ENCODE measurements around the gene PTGES.
"Not testable (repeated sequence)": the region's sequence is repeated elsewhere in the genome, so short reads cannot be mapped to it uniquely, and the experiment has no call there.

Gene PTGES

GRCh38 chr9:129776938-129777768 lies 24.3 kb upstream of the PTGES start:
- H3K4me1 ChIP-seq (ENCODE audit: insufficient read depth, low read length), result peaks cover 5% of the 10 kb centered on the region; the same call in 1 of the 2 replicates
- peak overlapping the region; percentile 50 for H3K9ac ChIP-seq (ENCODE audit: low read depth, low read length)
- H3K9me3 ChIP-seq (ENCODE audit: control insufficient read depth, insufficient read depth, low read length), result no peaks in the 10 kb centered on the region
- H3K36me3 ChIP-seq (ENCODE audit: insufficient read depth, low read length), result no peaks in the 10 kb centered on the region

GRCh38 chr9:129776566-129776937 lies 23.7 kb upstream of the PTGES start:
- Histone ChIP-seq H3K4me1 (ENCODE audit: insufficient read depth, low read length) (peaks cover 5% of the 10 kb centered on the region; the same call in 1 of the 2 replicates), H3K9me3 (ENCODE audit: control insufficient read depth, insufficient read depth, low read length) (no peaks in the 10 kb centered on the region), H3K36me3 (ENCODE audit: insufficient read depth, low read length) (no peaks in the 10 kb centered on the region), H3K9ac (ENCODE audit: low read depth, low read length) (peak overlapping the region; percentile 50; the same call in 1 of the 2 replicates)

- not testable (repeated sequence) for H3K4me1 ChIP-seq (ENCODE audit: insufficient read depth, low read length); H3K36me3 ChIP-seq (ENCODE audit: insufficient read depth, low read length); H3K9ac ChIP-seq (ENCODE audit: low read depth, low read length); H3K9me3 ChIP-seq (ENCODE audit: control insufficient read depth, insufficient read depth, low read length)
These were observed 23.3 kb upstream of the PTGES start for GRCh38 chr9:129776096-129776495.

GRCh38 chr9:129775448-129775798 lies 22.6 kb upstream of the PTGES start:
- H3K36me3 ChIP-seq (ENCODE audit: insufficient read depth, low read length), result no peaks in the 10 kb centered on the region
- H3K9me3 ChIP-seq (ENCODE audit: control insufficient read depth, insufficient read depth, low read length), result no peaks in the 10 kb centered on the region
- H3K4me1 ChIP-seq (ENCODE audit: insufficient read depth, low read length), result peaks cover 5% of the 10 kb centered on the region; the same call in 1 of the 2 replicates
- no peak overlapping the region for H3K9ac ChIP-seq (ENCODE audit: low read depth, low read length)

GRCh38 chr9:129774791-129775447 lies 22.1 kb upstream of the PTGES start:
- H3K4me1 ChIP-seq (ENCODE audit: insufficient read depth, low read length), result peaks cover 5% of the 10 kb centered on the region; the same call in 1 of the 2 replicates
- H3K9me3 ChIP-seq (ENCODE audit: control insufficient read depth, insufficient read depth, low read length), result no peaks in the 10 kb centered on the region
- H3K36me3 ChIP-seq (ENCODE audit: insufficient read depth, low read length), result no peaks in the 10 kb centered on the region
- no peak overlapping the region for H3K9ac ChIP-seq (ENCODE audit: low read depth, low read length)

GRCh38 chr9:129773262-129774048 lies 20.6 kb upstream of the PTGES start:
- Histone ChIP-seq H3K4me1 (ENCODE audit: insufficient read depth, low read length) (peaks cover 5% of the 10 kb centered on the region; the same call in 1 of the 2 replicates), H3K9me3 (ENCODE audit: control insufficient read depth, insufficient read depth, low read length) (no peaks in the 10 kb centered on the region), H3K9ac (ENCODE audit: low read depth, low read length) (no peak overlapping the region), H3K36me3 (ENCODE audit: insufficient read depth, low read length) (no peaks in the 10 kb centered on the region)

- Histone ChIP-seq H3K9me3 (ENCODE audit: control insufficient read depth, insufficient read depth, low read length) (no peaks in the 10 kb centered on the region), H3K36me3 (ENCODE audit: insufficient read depth, low read length) (no peaks in the 10 kb centered on the region), H3K4me1 (ENCODE audit: insufficient read depth, low read length) (no peaks in the 10 kb centered on the region), H3K9ac (ENCODE audit: low read depth, low read length) (no peak overlapping the region)
These were observed 17.9 kb upstream of the PTGES start for GRCh38 chr9:129770741-129771140.

- H3K36me3 ChIP-seq (ENCODE audit: insufficient read depth, low read length), result no peaks in the 10 kb centered on the region
- no peaks in the 10 kb centered on the region for H3K9me3 ChIP-seq (ENCODE audit: control insufficient read depth, insufficient read depth, low read length)
- no peaks in the 10 kb centered on the region for H3K4me1 ChIP-seq (ENCODE audit: insufficient read depth, low read length)
- H3K9ac ChIP-seq (ENCODE audit: low read depth, low read length), result no peak overlapping the region
These were observed 16.8 kb upstream of the PTGES start for GRCh38 chr9:129769669-129770068.

GRCh38 chr9:129768486-129768885 lies 15.6 kb upstream of the PTGES start:
- Histone ChIP-seq H3K9me3 (ENCODE audit: control insufficient read depth, insufficient read depth, low read length) (no peaks in the 10 kb centered on the region), H3K9ac (ENCODE audit: low read depth, low read length) (no peak overlapping the region), H3K36me3 (ENCODE audit: insufficient read depth, low read length) (no peaks in the 10 kb centered on the region), H3K4me1 (ENCODE audit: insufficient read depth, low read length) (no peaks in the 10 kb centered on the region)

GRCh38 chr9:129765764-129766317 lies 13.0 kb upstream of the PTGES start:
- H3K36me3 ChIP-seq (ENCODE audit: insufficient read depth, low read length), result no peaks in the 10 kb centered on the region
- no peaks in the 10 kb centered on the region for H3K9me3 ChIP-seq (ENCODE audit: control insufficient read depth, insufficient read depth, low read length)
- no peak overlapping the region for H3K9ac ChIP-seq (ENCODE audit: low read depth, low read length)
- H3K4me1 ChIP-seq (ENCODE audit: insufficient read depth, low read length), result peaks cover 8% of the 10 kb centered on the region; the same call in 1 of the 2 replicates

- no peak overlapping the region for H3K9ac ChIP-seq (ENCODE audit: low read depth, low read length)
- no peaks in the 10 kb centered on the region for H3K36me3 ChIP-seq (ENCODE audit: insufficient read depth, low read length)
- no peaks in the 10 kb centered on the region for H3K9me3 ChIP-seq (ENCODE audit: control insufficient read depth, insufficient read depth, low read length)
- peaks cover 8% of the 10 kb centered on the region; the same call in 1 of the 2 replicates for H3K4me1 ChIP-seq (ENCODE audit: insufficient read depth, low read length)
These were observed 10.4 kb upstream of the PTGES start for GRCh38 chr9:129762985-129763926.

- not testable (repeated sequence) for H3K4me1 ChIP-seq (ENCODE audit: insufficient read depth, low read length); H3K9ac ChIP-seq (ENCODE audit: low read depth, low read length); H3K36me3 ChIP-seq (ENCODE audit: insufficient read depth, low read length); H3K9me3 ChIP-seq (ENCODE audit: control insufficient read depth, insufficient read depth, low read length)
These were observed 9.6 kb upstream of the PTGES start for GRCh38 chr9:129762370-129762984.

GRCh38 chr9:129761901-129762369 lies 9.1 kb upstream of the PTGES start:
- H3K9ac ChIP-seq (ENCODE audit: low read depth, low read length), result no peak overlapping the region
- H3K36me3 ChIP-seq (ENCODE audit: insufficient read depth, low read length), result no peaks in the 10 kb centered on the region
- peaks cover 8% of the 10 kb centered on the region; the same call in 1 of the 2 replicates for H3K4me1 ChIP-seq (ENCODE audit: insufficient read depth, low read length)

More at GRCh38 chr9:129761901-129762369, 9.1 kb upstream of the PTGES start:
- no peaks in the 10 kb centered on the region for H3K9me3 ChIP-seq (ENCODE audit: control insufficient read depth, insufficient read depth, low read length)

All from ES-I3 (cell line).